Lower leg skin (tissue), 4 donors: ENCODE results near the gene MYCBP2. TPM values are rescaled to one million over a fixed set of nuclear protein-coding genes. Genes with fewer than 3 reads are reported as not detected.
"Not testable (repeated sequence)": the region's sequence is repeated elsewhere in the genome, so short reads cannot be mapped to it uniquely, and the experiment has no call there.

Experiments used
- DNase-seq, 2 donors: peaks; one replicate each; pipeline ENCODE4 v3.0.0-alpha.2; 2019; ENCODE audit warnings: low spot score in 2 of 2
- H3K4me3 ChIP-seq: fragments of 200-600 bp; sonication (generic); 2 replicates; pipeline ENCODE4 v1.5.1; 2017; ENCODE audit warnings: mild to moderate bottlenecking, low read depth; ENCODE audit not compliant: poor library complexity, severe bottlenecking
- CTCF ChIP-seq, 3 donors: fragments of 450-650 bp; IDR thresholded peaks; one replicate each; pipeline ENCODE4 v1.5.1; 2016; ENCODE audit warnings: antibody characterized with exemption in 3 of 3, mild to moderate bottlenecking in 3 of 3, moderate library complexity in 2 of 3
- POLR2A ChIP-seq, 2 donors: fragments of 450-650 bp; IDR thresholded peaks; one replicate each; pipeline ENCODE4 v1.6.1; 2016 to 2017; ENCODE audit warnings: antibody characterized with exemption in 2 of 2, mild to moderate bottlenecking in 1 of 2, moderate library complexity in 1 of 2
- WGBS, 2 donors: methylation state at CpG; one replicate each; pipeline ENCODE4 v1.1.5; 2018; 5-methylcytosine and 5-hydroxymethylcytosine counted together
- intact Hi-C: fragments of 100-400 bp; cut with DNase I; formaldehyde crosslinking; loops from one replicate; pipeline ENCODE4 v1.15.0; 2023; ENCODE audit warnings: low total_unique reads
- total RNA-seq, 4 donors: library from RNA; depleted of rRNA; stranded (reverse); fragments of >200 nt; gene quantifications; one replicate each; pipeline ENCODE4 v1.1.0, GENCODE V29; 2016

The MYCBP2 gene
- total RNA-seq, 4 donors from 2014 or later = 189 to 242 (median 231) TPM

- H3K4me3 ChIP-seq = no peak overlapping the region
Observed at GRCh38 chr13:77289851-77290250, 37.0 kb downstream of the MYCBP2 start.

GRCh38 chr13:77285632-77286031 lies 41.3 kb downstream of the MYCBP2 start:
- intact Hi-C loops, DNase-seq, H3K4me3 ChIP-seq: not testable (repeated sequence)
- 93 to 97% methylated on average over 3 of the region's 3 CpGs for WGBS, 2 donors

More at GRCh38 chr13:77289851-77290250, 37.0 kb downstream of the MYCBP2 start:
- TF ChIP-seq POLR2A (IDR thresholded peaks at IDR 0.05) (no peak), CTCF (IDR thresholded peaks at IDR 0.05) (no peak)
- intact Hi-C loops = no loop called here
- DNase-seq = no peak

GRCh38 chr13:77285098-77285497 lies 41.8 kb downstream of the MYCBP2 start:
- 82 to 96% methylated on average over 1 of the region's 1 CpG for WGBS, 2 donors
- no peak for DNase-seq
- intact Hi-C loops = no loop called here

GRCh38 chr13:77274126-77274525 lies 52.8 kb downstream of the MYCBP2 start:
- 97 to 100% methylated on average over 1 of the region's 1 CpG for WGBS, 2 donors
- TF ChIP-seq POLR2A (IDR thresholded peaks at IDR 0.05) (no peak), CTCF (IDR thresholded peaks at IDR 0.05) (no peak)
- DNase-seq = no peak
- no peak overlapping the region for H3K4me3 ChIP-seq
- intact Hi-C loops = no loop called here

More at GRCh38 chr13:77285098-77285497, 41.8 kb downstream of the MYCBP2 start:
- H3K4me3 ChIP-seq = no peak overlapping the region
- TF ChIP-seq POLR2A (IDR thresholded peaks at IDR 0.05) (no peak), CTCF (IDR thresholded peaks at IDR 0.05) (no peak)

- WGBS, 2 donors = 100% methylated on average over 1 of the region's 1 CpG
- DNase-seq = no peak
- TF ChIP-seq POLR2A (IDR thresholded peaks at IDR 0.05) (no peak), CTCF (IDR thresholded peaks at IDR 0.05) (no peak)
- no peak overlapping the region for H3K4me3 ChIP-seq
- intact Hi-C loops = no loop called here
Observed at GRCh38 chr13:77269141-77269540, 57.8 kb downstream of the MYCBP2 start.

GRCh38 chr13:77267362-77267761 lies 59.5 kb downstream of the MYCBP2 start:
- TF ChIP-seq CTCF (IDR thresholded peaks at IDR 0.05) (no peak), POLR2A (IDR thresholded peaks at IDR 0.05) (no peak)
- no peak overlapping the region for H3K4me3 ChIP-seq
- intact Hi-C loops = no loop called here
- 59 to 73% methylated on average over 2 of the region's 2 CpGs for WGBS, 2 donors
- DNase-seq = no peak
